Urinary bladder (tissue), 2 donors: ENCODE measurements around the gene OGG1. TPM values are rescaled to one million over a fixed set of nuclear protein-coding genes. Genes with fewer than 3 reads are reported as not detected.

Experiments used
- polyA plus RNA-seq: library from polyadenylated mRNA; stranded (reverse); fragments of 200-250 nt; gene quantifications from one replicate; pipeline ENCODE4 v1.2.3, GENCODE V29; 2013
- total RNA-seq: library from RNA; depleted of rRNA; stranded (reverse); fragments of >200 nt; gene quantifications from one replicate; pipeline ENCODE4 v1.2.3, GENCODE V29; 2014
- donor health status: healthy.

Gene OGG1
- total and polyA plus RNA-seq, 2 donors = 23.7 to 32.1 TPM

Other genes starting within 250 kb of the OGG1 start
- gene LHFPL4, start 196.1 kb upstream of the OGG1 start, total RNA-seq = 0.58 TPM
- gene LHFPL4, start 196.1 kb upstream of the OGG1 start, polyA plus RNA-seq = 0.09 TPM
- gene MTMR14, start 100.4 kb upstream of the OGG1 start, total RNA-seq = 15.5 TPM
- 22.7 TPM for gene MTMR14, start 100.4 kb upstream of the OGG1 start, polyA plus RNA-seq
- not detected for gene CPNE9, start 46.1 kb upstream of the OGG1 start, total RNA-seq
- 0.18 TPM for gene CPNE9, start 46.1 kb upstream of the OGG1 start, polyA plus RNA-seq
- 11.0 TPM for gene BRPF1, start 18.2 kb upstream of the OGG1 start, total RNA-seq
- 13.8 TPM for gene BRPF1, start 18.2 kb upstream of the OGG1 start, polyA plus RNA-seq
- gene CAMK1, start 20.0 kb downstream of the OGG1 start, total RNA-seq = 28.7 TPM
- gene CAMK1, start 20.0 kb downstream of the OGG1 start, polyA plus RNA-seq = 42.2 TPM
- 33.2 TPM for gene TADA3, start 42.5 kb downstream of the OGG1 start, total RNA-seq
- gene TADA3, start 42.5 kb downstream of the OGG1 start, polyA plus RNA-seq = 67.9 TPM
- gene ARPC4, start 43.1 kb downstream of the OGG1 start, total RNA-seq = 75.6 TPM
- gene ARPC4, start 43.1 kb downstream of the OGG1 start, polyA plus RNA-seq = 128 TPM
- 63.3 TPM for gene TTLL3, start 60.3 kb downstream of the OGG1 start, total RNA-seq
- 36.2 TPM for gene TTLL3, start 60.3 kb downstream of the OGG1 start, polyA plus RNA-seq
- gene RPUSD3, start 94.1 kb downstream of the OGG1 start, total RNA-seq = 14.4 TPM
- 39.6 TPM for gene RPUSD3, start 94.1 kb downstream of the OGG1 start, polyA plus RNA-seq
- not detected for gene CIDEC, start 130.3 kb downstream of the OGG1 start, total RNA-seq
- 49.2 TPM for gene CIDEC, start 130.3 kb downstream of the OGG1 start, polyA plus RNA-seq
- gene JAGN1, start 140.7 kb downstream of the OGG1 start, total RNA-seq = 12.2 TPM
- 44.3 TPM for gene JAGN1, start 140.7 kb downstream of the OGG1 start, polyA plus RNA-seq
- gene IL17RE, start 152.9 kb downstream of the OGG1 start, total RNA-seq = 1.2 TPM
- 4.3 TPM for gene IL17RE, start 152.9 kb downstream of the OGG1 start, polyA plus RNA-seq
- gene IL17RC, start 167.1 kb downstream of the OGG1 start, total RNA-seq = 24.7 TPM
- gene IL17RC, start 167.1 kb downstream of the OGG1 start, polyA plus RNA-seq = 72.5 TPM
- 22.9 TPM for gene CRELD1, start 183.9 kb downstream of the OGG1 start, total RNA-seq
- 72.3 TPM for gene CRELD1, start 183.9 kb downstream of the OGG1 start, polyA plus RNA-seq
- gene PRRT3, start 202.5 kb downstream of the OGG1 start, total RNA-seq = 0.95 TPM
- gene PRRT3, start 202.5 kb downstream of the OGG1 start, polyA plus RNA-seq = 2.8 TPM
- 45.2 TPM for gene EMC3, start 236.9 kb downstream of the OGG1 start, total RNA-seq
- gene EMC3, start 236.9 kb downstream of the OGG1 start, polyA plus RNA-seq = 117 TPM